GM23248 (cell line): ENCODE data around the gene FAR1.

Experiments
- EZH2 ChIP-seq: fragments of 200-600 bp; sonication (generic); IDR thresholded peaks from 2 replicates; pipeline ENCODE4 v1.6.1; 2018; ENCODE audit warnings: antibody characterized with exemption, mild to moderate bottlenecking; ENCODE audit not compliant: insufficient read depth, poor library complexity, severe bottlenecking
- EZH2phosphoT487 ChIP-seq: fragments of 200-600 bp; sonication (generic); IDR thresholded peaks from 2 replicates; pipeline ENCODE4 v1.6.1; 2018; ENCODE audit warnings: antibody characterized with exemption, moderate library complexity, mild to moderate bottlenecking, low read depth; ENCODE audit not compliant: insufficient read depth

DNA sequence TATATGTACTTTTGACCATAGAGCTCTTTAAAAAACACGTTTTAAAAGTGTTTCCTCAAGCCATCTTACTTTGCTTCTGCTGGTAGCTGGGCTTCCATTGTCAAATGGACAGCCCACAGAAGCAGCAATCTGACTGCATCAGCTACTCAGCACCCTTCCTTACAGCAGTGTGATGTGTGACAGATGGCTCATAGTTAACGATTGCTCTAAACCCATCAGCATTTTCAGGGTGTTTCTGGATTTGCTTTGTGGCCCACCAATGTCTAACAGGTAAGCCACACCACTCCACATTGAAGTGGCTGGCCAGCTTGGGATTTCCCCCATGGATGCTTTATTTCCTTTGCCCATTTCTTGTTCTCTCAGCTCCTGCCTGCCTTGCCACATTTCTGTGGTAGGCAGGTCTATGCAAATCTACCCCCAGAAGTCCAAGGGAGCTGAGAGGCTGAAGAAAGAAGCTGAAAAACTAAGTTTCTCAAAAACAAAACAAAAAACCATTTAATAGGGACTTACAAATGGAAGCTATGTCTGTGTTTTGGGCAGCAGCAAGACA is 7.3 kb upstream of the FAR1 start:
- no peak for TF ChIP-seq EZH2
- TF ChIP-seq EZH2phosphoT487, result no peak
